Measurements from ENCODE around the gene GLT1D1. TPM values are rescaled to one million over a fixed set of nuclear protein-coding genes. Genes with fewer than 3 reads are reported as not detected.
"Not testable (repeated sequence)": the region's sequence is repeated elsewhere in the genome, so short reads cannot be mapped to it uniquely, and the experiment has no call there.

GLT1D1 gene
- total RNA-seq, 2 experiments from 2014 or later: 0.19 to 0.22 TPM

DNA sequence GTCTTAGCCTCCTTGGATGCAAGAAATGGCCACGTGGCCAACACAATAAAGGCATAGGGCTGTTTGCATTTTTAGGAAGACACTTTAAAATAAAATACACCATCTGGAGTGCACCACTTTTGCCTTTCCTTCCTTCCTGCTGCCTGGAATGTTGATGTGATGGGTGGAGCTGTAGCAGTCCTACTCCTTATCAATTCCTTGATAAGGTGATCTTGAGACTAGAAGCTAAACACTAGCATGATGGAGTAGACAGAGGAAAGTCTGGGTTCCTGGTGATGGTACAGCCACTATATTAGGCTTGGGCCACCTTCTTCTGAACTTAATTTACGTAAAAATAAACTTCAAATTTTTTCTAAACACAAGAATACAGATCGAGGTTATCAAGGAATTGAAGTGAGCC lies 2.9 kb upstream of the GLT1D1 start:
- H3K4me3 ChIP-seq (ENCODE audit: low read length): no peak overlapping the region
- CTCF ChIA-PET: no interaction called here
- H3K27me3 ChIP-seq (ENCODE audit: control insufficient read depth in 1 of 2, insufficient read depth in 2 of 2, low read length in 2 of 2): peaks cover 11 to 22% of the 10 kb centered on the region in 2 experiments
- H3K27ac Mint-ChIP-seq: no peak overlapping the region
- H3K9me3 Mint-ChIP-seq: no peaks in the 10 kb centered on the region
- intact Hi-C loops (cut with DNase I, micrococcal nuclease): no loop called here
- H3K9me3 ChIP-seq (ENCODE audit: control insufficient read depth in 1 of 2, insufficient read depth in 1 of 2, low read length in 2 of 2): peaks cover 0 to 14% of the 10 kb centered on the region in 2 experiments
- H3K27me3 Mint-ChIP-seq: peaks cover 37% of the 10 kb centered on the region
- H3K27ac ChIP-seq (ENCODE audit: low read depth in 1 of 2, low read length in 2 of 2): no peak overlapping the region
- no peaks in the 10 kb centered on the region for H3K36me3 ChIP-seq (ENCODE audit: insufficient read depth, low read length)
- H3K4me1 ChIP-seq (ENCODE audit: insufficient read depth, low read length): no peaks in the 10 kb centered on the region
- H3K36me3 Mint-ChIP-seq (ENCODE audit: low read depth): no peaks in the 10 kb centered on the region
- TF ChIP-seq, protein P1, sequence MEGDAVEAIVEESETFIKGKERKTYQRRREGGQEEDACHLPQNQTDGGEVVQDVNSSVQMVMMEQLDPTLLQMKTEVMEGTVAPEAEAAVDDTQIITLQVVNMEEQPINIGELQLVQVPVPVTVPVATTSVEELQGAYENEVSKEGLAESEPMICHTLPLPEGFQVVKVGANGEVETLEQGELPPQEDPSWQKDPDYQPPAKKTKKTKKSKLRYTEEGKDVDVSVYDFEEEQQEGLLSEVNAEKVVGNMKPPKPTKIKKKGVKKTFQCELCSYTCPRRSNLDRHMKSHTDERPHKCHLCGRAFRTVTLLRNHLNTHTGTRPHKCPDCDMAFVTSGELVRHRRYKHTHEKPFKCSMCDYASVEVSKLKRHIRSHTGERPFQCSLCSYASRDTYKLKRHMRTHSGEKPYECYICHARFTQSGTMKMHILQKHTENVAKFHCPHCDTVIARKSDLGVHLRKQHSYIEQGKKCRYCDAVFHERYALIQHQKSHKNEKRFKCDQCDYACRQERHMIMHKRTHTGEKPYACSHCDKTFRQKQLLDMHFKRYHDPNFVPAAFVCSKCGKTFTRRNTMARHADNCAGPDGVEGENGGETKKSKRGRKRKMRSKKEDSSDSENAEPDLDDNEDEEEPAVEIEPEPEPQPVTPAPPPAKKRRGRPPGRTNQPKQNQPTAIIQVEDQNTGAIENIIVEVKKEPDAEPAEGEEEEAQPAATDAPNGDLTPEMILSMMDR (IDR thresholded peaks at IDR 0.05): no peak
- H3K4me1 Mint-ChIP-seq (ENCODE audit: low read depth): no peaks in the 10 kb centered on the region
- DNase-seq (no peak), ATAC-seq (ENCODE audit: poor library complexity) (no peak)
- H3K4me3 Mint-ChIP-seq: no peak overlapping the region
- POLR2A ChIA-PET: no interaction called here

DNA sequence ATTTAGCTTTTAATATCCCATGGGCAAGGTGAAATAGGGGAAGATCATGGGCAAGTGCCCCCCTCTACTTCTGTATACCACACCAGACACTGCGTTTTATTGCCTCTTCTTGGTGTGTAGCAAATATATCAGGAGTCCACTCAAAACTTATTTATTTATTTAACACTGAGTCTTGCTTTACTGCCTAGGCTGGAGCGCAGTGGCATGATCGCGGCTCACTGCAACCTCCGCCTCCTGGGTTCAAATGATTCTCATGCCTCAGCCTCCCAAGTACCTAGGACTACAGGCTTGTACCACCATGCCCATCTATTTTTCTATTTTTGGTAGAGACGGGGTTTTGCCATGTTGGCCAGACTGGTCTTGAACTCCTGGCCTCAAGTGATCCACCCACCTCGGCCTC lies 1.8 kb upstream of the GLT1D1 start:
- H3K4me3 ChIP-seq (ENCODE audit: low read length); H3K4me1 ChIP-seq (ENCODE audit: insufficient read depth, low read length); ATAC-seq (ENCODE audit: poor library complexity); H3K27ac ChIP-seq (ENCODE audit: low read depth in 1 of 2, low read length in 2 of 2); H3K36me3 Mint-ChIP-seq (ENCODE audit: low read depth); H3K36me3 ChIP-seq (ENCODE audit: insufficient read depth, low read length); H3K4me1 Mint-ChIP-seq (ENCODE audit: low read depth); POLR2A ChIA-PET; H3K27ac Mint-ChIP-seq; DNase-seq; intact Hi-C loops (cut with DNase I, micrococcal nuclease); H3K4me3 Mint-ChIP-seq; H3K9me3 Mint-ChIP-seq: not testable (repeated sequence)
- H3K27me3 Mint-ChIP-seq: peaks cover 41% of the 10 kb centered on the region
- Histone ChIP-seq H3K27me3 (ENCODE audit: control insufficient read depth in 1 of 2, insufficient read depth in 2 of 2, low read length in 2 of 2) (peaks cover 11 to 22% of the 10 kb centered on the region in 2 experiments), H3K9me3 (ENCODE audit: control insufficient read depth in 1 of 2, insufficient read depth in 1 of 2, low read length in 2 of 2) (peaks cover 0 to 14% of the 10 kb centered on the region in 2 experiments)
- CTCF ChIA-PET: interaction anchor here (0.7 kb wide), 1 partner anchor 912 kb away, joined by 3 read pairs; no protein-coding TSS in a partner anchor

DNA sequence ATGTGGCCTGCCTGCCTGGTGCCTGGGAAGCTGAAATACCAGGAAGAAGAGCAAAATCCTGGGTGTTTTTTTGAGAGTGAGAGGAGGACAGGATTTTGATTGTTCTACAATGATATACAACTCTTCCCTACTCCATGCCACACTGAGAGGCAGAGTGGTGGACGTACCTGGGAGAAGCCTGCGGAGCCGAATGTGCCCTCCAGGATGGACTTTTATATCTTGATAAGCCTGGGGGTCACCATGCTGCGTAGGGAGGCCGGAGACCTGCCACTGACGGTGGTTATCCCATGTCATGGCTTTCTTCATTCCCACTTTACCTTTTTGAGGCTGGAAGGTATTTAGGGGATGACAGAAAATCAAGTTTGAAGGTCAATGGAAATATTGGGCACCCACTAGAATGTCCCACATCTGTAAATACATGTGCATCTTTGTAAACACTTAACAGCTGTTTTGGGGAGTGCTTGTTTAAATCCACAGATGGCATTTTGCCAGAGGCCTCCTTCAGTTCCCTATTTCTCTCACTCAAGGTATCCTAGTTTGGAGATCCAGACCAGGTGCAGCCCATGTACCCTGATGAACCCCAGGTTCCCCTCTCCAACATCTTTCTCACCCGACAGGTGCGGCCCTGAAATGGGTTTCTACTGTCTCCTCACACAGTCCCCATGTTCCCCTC lies 1.1 kb upstream of the GLT1D1 start:
- POLR2A ChIA-PET: no interaction called here
- CTCF ChIA-PET: interaction anchor here (0.7 kb wide), 1 partner anchor 911 kb away, joined by 3 read pairs; no protein-coding TSS in a partner anchor
- H3K27me3 Mint-ChIP-seq: peaks cover 43% of the 10 kb centered on the region
- H3K36me3 Mint-ChIP-seq (ENCODE audit: low read depth): no peaks in the 10 kb centered on the region
- H3K9me3 Mint-ChIP-seq: no peaks in the 10 kb centered on the region
- intact Hi-C loops (cut with DNase I, micrococcal nuclease): no loop called here
- no peak overlapping the region for H3K27ac ChIP-seq (ENCODE audit: low read depth in 1 of 2, low read length in 2 of 2)
- no peaks in the 10 kb centered on the region for H3K36me3 ChIP-seq (ENCODE audit: insufficient read depth, low read length)
- TF ChIP-seq, protein P1 (IDR thresholded peaks at IDR 0.05): no peak
- H3K9me3 ChIP-seq (ENCODE audit: control insufficient read depth in 1 of 2, insufficient read depth in 1 of 2, low read length in 2 of 2): peaks cover 0 to 13% of the 10 kb centered on the region in 2 experiments
- peaks cover 11 to 22% of the 10 kb centered on the region in 2 experiments for H3K27me3 ChIP-seq (ENCODE audit: control insufficient read depth in 1 of 2, insufficient read depth in 2 of 2, low read length in 2 of 2)
- no peak overlapping the region for H3K4me3 Mint-ChIP-seq
- no peak for DNase-seq
- H3K4me1 ChIP-seq (ENCODE audit: insufficient read depth, low read length): no peaks in the 10 kb centered on the region
- no peak overlapping the region for H3K4me3 ChIP-seq (ENCODE audit: low read length)
- no peak overlapping the region for H3K27ac Mint-ChIP-seq
- no peak for ATAC-seq (ENCODE audit: poor library complexity)
- no peaks in the 10 kb centered on the region for H3K4me1 Mint-ChIP-seq (ENCODE audit: low read depth)

Measured in CD4-positive, alpha-beta T cell (primary cell).